HG03095 (cell line): ENCODE results near the gene MICAL2.

Experiments
- ATAC-seq: cut with Tn5 transposase; IDR thresholded peaks from one replicate; pipeline ENCODE4 v1.9.1; 2021; ENCODE audit warnings: moderate library complexity; ENCODE audit not compliant: unreplicated experiment

MICAL2 gene

GRCh38 chr11:12117200-12117599 lies 6.8 kb downstream of the MICAL2 start:
- ATAC-seq = no peak

GRCh38 chr11:12117611-12118010 lies 7.2 kb downstream of the MICAL2 start:
- no peak for ATAC-seq

- no peak for ATAC-seq
Observed at GRCh38 chr11:12118949-12119348, 8.6 kb downstream of the MICAL2 start.

GRCh38 chr11:12119502-12119901 lies 9.1 kb downstream of the MICAL2 start:
- ATAC-seq = no peak

GRCh38 chr11:12120031-12121008 lies 9.9 kb downstream of the MICAL2 start:
- no peak for ATAC-seq

GRCh38 chr11:12121011-12121410 lies 10.6 kb downstream of the MICAL2 start:
- no peak for ATAC-seq

GRCh38 chr11:12121517-12121916 lies 11.1 kb downstream of the MICAL2 start:
- no peak for ATAC-seq

GRCh38 chr11:12122083-12122482 lies 11.7 kb downstream of the MICAL2 start:
- no peak for ATAC-seq

GRCh38 chr11:12123273-12123672 lies 12.9 kb downstream of the MICAL2 start:
- ATAC-seq = no peak

GRCh38 chr11:12123799-12124198 lies 13.4 kb downstream of the MICAL2 start:
- no peak for ATAC-seq

- no peak for ATAC-seq
Observed at GRCh38 chr11:12124306-12124705, 13.9 kb downstream of the MICAL2 start.

GRCh38 chr11:12125609-12126149 lies 15.3 kb downstream of the MICAL2 start:
- no peak for ATAC-seq

GRCh38 chr11:12126344-12127019 lies 16.1 kb downstream of the MICAL2 start:
- no peak for ATAC-seq

GRCh38 chr11:12127206-12127898 lies 17.0 kb downstream of the MICAL2 start:
- no peak for ATAC-seq

GRCh38 chr11:12128301-12128751 lies 17.9 kb downstream of the MICAL2 start:
- no peak for ATAC-seq

- no peak for ATAC-seq
Observed at GRCh38 chr11:12129227-12129626, 18.8 kb downstream of the MICAL2 start.

- no peak for ATAC-seq
Observed at GRCh38 chr11:12130180-12130980, 20.0 kb downstream of the MICAL2 start.

- ATAC-seq = no peak
Observed at GRCh38 chr11:12131943-12132789, 21.8 kb downstream of the MICAL2 start.

- ATAC-seq = no peak
Observed at GRCh38 chr11:12132790-12133145, 22.4 kb downstream of the MICAL2 start.
